Transverse colon (tissue), 3 donors: ENCODE data around the gene SHB.
"Not testable (repeated sequence)": the region's sequence is repeated elsewhere in the genome, so short reads cannot be mapped to it uniquely, and the experiment has no call there.

ENCODE experiments used
- CTCF ChIP-seq, 5 experiments: fragments of 200-600 bp in 3 of 5; fragments of 450-650 bp in 2 of 5; sonication (generic) in 3 of 5; IDR thresholded peaks; 1 replicate in 2 of 5; 2 replicates in 3 of 5; pipeline ENCODE4 v1.5.1; 2016 to 2017; ENCODE audit warnings: antibody characterized with exemption in 5 of 5, inconsistent platforms in 3 of 5, mild to moderate bottlenecking in 2 of 5, moderate library complexity in 1 of 5
- POLR2A ChIP-seq: fragments of 450-650 bp; IDR thresholded peaks from one replicate; pipeline ENCODE4 v1.6.1; 2016; ENCODE audit warnings: antibody characterized with exemption, mild to moderate bottlenecking, moderate library complexity

- not testable (repeated sequence) for TF ChIP-seq CTCF (IDR thresholded peaks at IDR 0.05); POLR2A
These were observed 178.0 kb downstream of the SHB start for GRCh38 chr9:37891042-37891441.
